Peyer's patch (tissue), 4 donors: ENCODE measurements around the gene ZBTB33.

Experiments
- POLR2A ChIP-seq, 2 donors: fragments of 450-650 bp; IDR thresholded peaks; one replicate each; pipeline ENCODE4 v1.5.1; 2017; ENCODE audit warnings: antibody characterized with exemption in 2 of 2, mild to moderate bottlenecking in 2 of 2, moderate library complexity in 2 of 2
- TF ChIP-seq, protein P1 (sequence below), 6 experiments: fragments of 450-650 bp in 4 of 6; fragments of 200-600 bp in 2 of 6; sonication (generic) in 1 of 6; IDR thresholded peaks; one replicate each; pipeline ENCODE4 v1.5.1; 2017 to 2019; ENCODE audit warnings: antibody characterized with exemption in 6 of 6, mild to moderate bottlenecking in 3 of 6, moderate library complexity in 1 of 6

DNA sequence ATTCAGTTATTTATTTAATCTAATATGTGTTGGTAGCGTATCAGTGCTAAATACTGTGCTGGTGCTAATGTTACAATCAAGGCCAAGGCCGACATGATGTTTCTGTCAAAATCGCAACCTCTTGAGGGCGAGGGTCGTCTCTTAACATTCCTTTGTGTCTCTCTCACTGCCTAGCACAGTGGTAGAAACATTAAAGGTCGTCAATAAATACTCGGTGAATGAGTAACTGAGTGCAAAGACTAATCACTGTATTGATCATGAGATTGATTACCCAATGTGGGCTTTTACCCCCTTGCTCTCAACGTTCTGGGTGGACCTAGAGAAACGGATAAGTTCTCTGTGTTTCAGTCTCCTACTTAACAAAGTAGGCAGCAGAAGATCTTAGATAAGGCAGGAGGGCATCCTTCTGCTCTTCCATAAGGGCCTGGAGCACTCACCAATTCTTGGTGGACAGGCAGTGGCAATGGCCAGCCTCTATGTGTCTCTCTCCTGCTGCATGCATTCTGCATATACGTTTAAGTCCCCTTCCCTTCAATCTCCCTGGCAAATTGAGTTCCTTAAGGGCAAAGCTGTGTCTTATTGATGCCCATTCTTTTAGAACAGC is 30.5 kb downstream of the ZBTB33 start:
- TF ChIP-seq, protein P1, sequence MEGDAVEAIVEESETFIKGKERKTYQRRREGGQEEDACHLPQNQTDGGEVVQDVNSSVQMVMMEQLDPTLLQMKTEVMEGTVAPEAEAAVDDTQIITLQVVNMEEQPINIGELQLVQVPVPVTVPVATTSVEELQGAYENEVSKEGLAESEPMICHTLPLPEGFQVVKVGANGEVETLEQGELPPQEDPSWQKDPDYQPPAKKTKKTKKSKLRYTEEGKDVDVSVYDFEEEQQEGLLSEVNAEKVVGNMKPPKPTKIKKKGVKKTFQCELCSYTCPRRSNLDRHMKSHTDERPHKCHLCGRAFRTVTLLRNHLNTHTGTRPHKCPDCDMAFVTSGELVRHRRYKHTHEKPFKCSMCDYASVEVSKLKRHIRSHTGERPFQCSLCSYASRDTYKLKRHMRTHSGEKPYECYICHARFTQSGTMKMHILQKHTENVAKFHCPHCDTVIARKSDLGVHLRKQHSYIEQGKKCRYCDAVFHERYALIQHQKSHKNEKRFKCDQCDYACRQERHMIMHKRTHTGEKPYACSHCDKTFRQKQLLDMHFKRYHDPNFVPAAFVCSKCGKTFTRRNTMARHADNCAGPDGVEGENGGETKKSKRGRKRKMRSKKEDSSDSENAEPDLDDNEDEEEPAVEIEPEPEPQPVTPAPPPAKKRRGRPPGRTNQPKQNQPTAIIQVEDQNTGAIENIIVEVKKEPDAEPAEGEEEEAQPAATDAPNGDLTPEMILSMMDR (IDR thresholded peaks at IDR 0.05), result no peak
- TF ChIP-seq POLR2A (IDR thresholded peaks at IDR 0.05), result no peak
